ENCODE data around the gene SIAE.
A peak's percentile ranks its signal among the peaks of the same experiment; 100 is the strongest.

SIAE gene

GRCh38 chr11:124625504-124626168, 47.9 kb downstream of the SIAE start:
- no peak for DNase-seq (ENCODE audit: low read depth)

GRCh38 chr11:124623861-124624525, 49.5 kb downstream of the SIAE start:
- peak; percentile 51 for DNase-seq (ENCODE audit: low read depth)

GRCh38 chr11:124622531-124623451, 50.7 kb downstream of the SIAE start, which contains the start of gene TBRG1:
Gene TBRG1 (plus strand): TSS chr11:124622864. CDS start chr11:124623084, 220 bp downstream.
- peak; percentile 93 for DNase-seq (ENCODE audit: low read depth)

GRCh38 chr11:124618863-124619262, 54.7 kb downstream of the SIAE start:
- no peak for DNase-seq (ENCODE audit: low read depth)

GRCh38 chr11:124612567-124613246, 60.8 kb downstream of the SIAE start:
- DNase-seq (ENCODE audit: low read depth), result peak; percentile 16

- no peak for DNase-seq (ENCODE audit: low read depth)
Measured at GRCh38 chr11:124612045-124612444, 61.5 kb downstream of the SIAE start.

GRCh38 chr11:124611064-124611463, 62.5 kb downstream of the SIAE start, which contains the start of gene PANX3:
Gene PANX3 (plus strand): TSS chr11:124611428. CDS start chr11:124611557, 129 bp downstream.
- DNase-seq (ENCODE audit: low read depth), result peak; percentile 1

- no peak for DNase-seq (ENCODE audit: low read depth)
Measured at GRCh38 chr11:124610295-124610694, 63.2 kb downstream of the SIAE start.

GRCh38 chr11:124608147-124608546, 65.4 kb downstream of the SIAE start:
- no peak for DNase-seq (ENCODE audit: low read depth)

- DNase-seq (ENCODE audit: low read depth), result no peak
Measured at GRCh38 chr11:124605719-124606118, 67.8 kb downstream of the SIAE start.

- peak; percentile 4 for DNase-seq (ENCODE audit: low read depth)
Measured at GRCh38 chr11:124602723-124603122, 70.8 kb downstream of the SIAE start.

GRCh38 chr11:124602193-124602592, 71.3 kb downstream of the SIAE start:
- DNase-seq (ENCODE audit: low read depth), result peak; percentile 40

- no peak for DNase-seq (ENCODE audit: low read depth)
Measured at GRCh38 chr11:124600621-124601320, 72.8 kb downstream of the SIAE start.

- DNase-seq (ENCODE audit: low read depth), result no peak
Measured at GRCh38 chr11:124597626-124598025, 75.9 kb downstream of the SIAE start.

GRCh38 chr11:124595302-124595701, 78.2 kb downstream of the SIAE start:
- no peak for DNase-seq (ENCODE audit: low read depth)

GRCh38 chr11:124592627-124593026, 80.9 kb downstream of the SIAE start:
- no peak for DNase-seq (ENCODE audit: low read depth)

GRCh38 chr11:124591430-124591829, 82.1 kb downstream of the SIAE start:
- DNase-seq (ENCODE audit: low read depth), result no peak

GRCh38 chr11:124586238-124586860, 87.2 kb downstream of the SIAE start:
- DNase-seq (ENCODE audit: low read depth), result peak; percentile 58

GRCh38 chr11:124584681-124585372, 88.7 kb downstream of the SIAE start:
- no peak for DNase-seq (ENCODE audit: low read depth)

GRCh38 chr11:124583781-124584180, 89.8 kb downstream of the SIAE start:
- no peak for DNase-seq (ENCODE audit: low read depth)
